HL-60 (cell line): ENCODE results near the gene MYD88.
A peak's percentile ranks its signal among the peaks of the same experiment; 100 is the strongest.

Experiments used
- DNase-seq, 2 experiments: peaks; one replicate each; pipeline ENCODE4 v3.0.0-alpha.2; 2010 to 2020; ENCODE audit warnings: low read depth in 1 of 2, low spot score in 1 of 2
- H3K27ac ChIP-seq: fragments of 250-450 bp; sonication (Bioruptor Pico); replicated peaks from 2 replicates; pipeline ENCODE4 v1.5.1; 2020; ENCODE audit warnings: mild to moderate bottlenecking, moderate library complexity
- H3K27me3 ChIP-seq: fragments of 250-450 bp; sonication (Bioruptor Pico); 2 replicates; pipeline ENCODE4 v1.5.1; 2021; ENCODE audit warnings: mild to moderate bottlenecking, moderate library complexity; ENCODE audit not compliant: insufficient read depth, poor library complexity, severe bottlenecking
- H3K4me3 ChIP-seq: replicated peaks from 2 replicates; pipeline ENCODE4 v1.5.1; 2011; ENCODE audit warnings: mild to moderate bottlenecking, control low read depth, low read length; ENCODE audit not compliant: insufficient read depth
- CTCF ChIP-seq: IDR thresholded peaks from one replicate; pipeline ENCODE4 v1.5.1; 2011; ENCODE audit warnings: low read length, control low read depth, inconsistent platforms; ENCODE audit not compliant: insufficient read depth
- GABPA ChIP-seq: IDR thresholded peaks from 2 replicates; pipeline ENCODE4 v1.6.1; 2012; ENCODE audit warnings: low read depth
- POLR2AphosphoS5 ChIP-seq: IDR thresholded peaks from 2 replicates; pipeline ENCODE4 v1.6.1; 2012; ENCODE audit warnings: low read depth
- REST ChIP-seq: IDR thresholded peaks from 2 replicates; pipeline ENCODE4 v1.6.1; 2012; ENCODE audit warnings: low read depth; ENCODE audit not compliant: insufficient replicate concordance
- SPI1 ChIP-seq: IDR thresholded peaks from 2 replicates; pipeline ENCODE4 v1.6.1; 2012; ENCODE audit warnings: low read depth, mild to moderate bottlenecking, borderline replicate concordance

MYD88 gene

GRCh38 chr3:38116471-38117162, 21.8 kb upstream of the MYD88 start:
- no peak overlapping the region for H3K27ac ChIP-seq
- TF ChIP-seq POLR2AphosphoS5 (no peak), CTCF (no peak), SPI1 (no peak), GABPA (no peak), REST (no peak)
- no peaks in the 10 kb centered on the region for H3K27me3 ChIP-seq
- no peak overlapping the region for H3K4me3 ChIP-seq
- DNase-seq = no peak

GRCh38 chr3:38117163-38117716, 21.2 kb upstream of the MYD88 start:
- no peaks in the 10 kb centered on the region for H3K27me3 ChIP-seq
- H3K4me3 ChIP-seq = no peak overlapping the region
- no peak for TF ChIP-seq GABPA
- TF ChIP-seq SPI1 = no peak
- TF ChIP-seq CTCF = no peak
- TF ChIP-seq REST = no peak
- H3K27ac ChIP-seq = no peak overlapping the region
- DNase-seq = no peak

GRCh38 chr3:38117748-38118420, 20.6 kb upstream of the MYD88 start:
- DNase-seq = peak; percentile 81 to 88

More at GRCh38 chr3:38117748-38118420, 20.6 kb upstream of the MYD88 start:
- Histone ChIP-seq H3K27ac (no peak overlapping the region), H3K27me3 (no peaks in the 10 kb centered on the region), H3K4me3 (no peak overlapping the region)
- TF ChIP-seq GABPA = no peak
- no peak for TF ChIP-seq SPI1
- TF ChIP-seq POLR2AphosphoS5 = peak; percentile 34; the same call in 1 of the 2 replicates
- TF ChIP-seq CTCF = peak; percentile 82
